Activated CD4-positive, alpha-beta T cell treated with anti-CD3 and anti-CD28 coated beads for 4 hours (primary cell): ENCODE data around the gene FTO.

Experiments used
- DNase-seq, 2 donors: peaks; one replicate each; pipeline ENCODE4 v3.0.0-alpha.2; 2020

Gene FTO

GRCh38 chr16:54099627-54100026, 395.7 kb downstream of the FTO start:
- no peak for DNase-seq

- no peak for DNase-seq
Observed at GRCh38 chr16:54102888-54103866, 399.2 kb downstream of the FTO start.

GRCh38 chr16:54106057-54106456, 402.1 kb downstream of the FTO start:
- no peak for DNase-seq

- no peak for DNase-seq
Observed at GRCh38 chr16:54107583-54108202, 403.7 kb downstream of the FTO start.

- no peak for DNase-seq
Observed at GRCh38 chr16:54110016-54110981, 406.3 kb downstream of the FTO start.

GRCh38 chr16:54112451-54113206, 408.7 kb downstream of the FTO start:
- DNase-seq, result no peak

- DNase-seq, result no peak
Observed at GRCh38 chr16:54115558-54115957, 411.6 kb downstream of the FTO start.

GRCh38 chr16:54116124-54116655, 412.2 kb downstream of the FTO start:
- DNase-seq, result no peak

- no peak for DNase-seq
Observed at GRCh38 chr16:54118846-54119245, 414.9 kb downstream of the FTO start.

- no peak for DNase-seq
Observed at GRCh38 chr16:54120846-54121480, 417.0 kb downstream of the FTO start.

- DNase-seq, result no peak
Observed at GRCh38 chr16:54121539-54122295, 417.8 kb downstream of the FTO start.

GRCh38 chr16:54123766-54124165, 419.8 kb downstream of the FTO start:
- no peak for DNase-seq

- DNase-seq, result no peak
Observed at GRCh38 chr16:54125751-54126655, 422.0 kb downstream of the FTO start.

- no peak for DNase-seq
Observed at GRCh38 chr16:54126907-54127306, 423.0 kb downstream of the FTO start.

GRCh38 chr16:54128629-54129234, 424.8 kb downstream of the FTO start:
- no peak for DNase-seq

- DNase-seq, result no peak
Observed at GRCh38 chr16:54129810-54130209, 425.9 kb downstream of the FTO start.

- DNase-seq, result no peak
Observed at GRCh38 chr16:54135361-54136275, 431.7 kb downstream of the FTO start.

- DNase-seq, result no peak
Observed at GRCh38 chr16:54136276-54136625, 432.3 kb downstream of the FTO start.
